ENCODE measurements around the gene SLC2A9. TPM values are rescaled to one million over a fixed set of nuclear protein-coding genes. Genes with fewer than 3 reads are reported as not detected.

SLC2A9 gene
- total RNA-seq, 1 donor from 2014 or later, result 3.6 TPM

GRCh38 chr4:9919047-9919446 is 102.2 kb downstream of the SLC2A9 start:
- DNase-seq (ENCODE audit: low read depth), result no peak
- TF ChIP-seq CTCF (IDR thresholded peaks at IDR 0.05; ENCODE audit: insufficient read depth, low read length, poor library complexity, severe bottlenecking), result no peak
- Histone ChIP-seq H3K4me3 (ENCODE audit: low read depth, low read length) (no peak overlapping the region), H3K36me3 (ENCODE audit: control insufficient read depth, insufficient read depth, low read length) (no peaks in the 10 kb centered on the region), H3K27me3 (ENCODE audit: control insufficient read depth, insufficient read depth, low read length) (no peaks in the 10 kb centered on the region)

GRCh38 chr4:9918484-9918883 is 102.8 kb downstream of the SLC2A9 start:
- H3K27me3 ChIP-seq (ENCODE audit: control insufficient read depth, insufficient read depth, low read length), result no peaks in the 10 kb centered on the region
- TF ChIP-seq CTCF (IDR thresholded peaks at IDR 0.05; ENCODE audit: insufficient read depth, low read length, poor library complexity, severe bottlenecking), result no peak
- no peak overlapping the region for H3K4me3 ChIP-seq (ENCODE audit: low read depth, low read length)
- no peaks in the 10 kb centered on the region for H3K36me3 ChIP-seq (ENCODE audit: control insufficient read depth, insufficient read depth, low read length)
- DNase-seq (ENCODE audit: low read depth), result no peak

GRCh38 chr4:9916937-9917336 is 104.4 kb downstream of the SLC2A9 start:
- Histone ChIP-seq H3K27me3 (ENCODE audit: control insufficient read depth, insufficient read depth, low read length) (no peaks in the 10 kb centered on the region), H3K4me3 (ENCODE audit: low read depth, low read length) (no peak overlapping the region), H3K36me3 (ENCODE audit: control insufficient read depth, insufficient read depth, low read length) (no peaks in the 10 kb centered on the region)
- TF ChIP-seq CTCF (IDR thresholded peaks at IDR 0.05; ENCODE audit: insufficient read depth, low read length, poor library complexity, severe bottlenecking), result no peak
- DNase-seq (ENCODE audit: low read depth), result no peak

- H3K36me3 ChIP-seq (ENCODE audit: control insufficient read depth, insufficient read depth, low read length), result no peaks in the 10 kb centered on the region
- H3K27me3 ChIP-seq (ENCODE audit: control insufficient read depth, insufficient read depth, low read length), result no peaks in the 10 kb centered on the region
- DNase-seq (ENCODE audit: low read depth), result no peak
- no peak overlapping the region for H3K4me3 ChIP-seq (ENCODE audit: low read depth, low read length)
- no peak for TF ChIP-seq CTCF (IDR thresholded peaks at IDR 0.05; ENCODE audit: insufficient read depth, low read length, poor library complexity, severe bottlenecking)
These were observed 105.0 kb downstream of the SLC2A9 start for GRCh38 chr4:9916346-9916745.

GRCh38 chr4:9913846-9914245 is 107.5 kb downstream of the SLC2A9 start:
- no peak overlapping the region for H3K4me3 ChIP-seq (ENCODE audit: low read depth, low read length)
- DNase-seq (ENCODE audit: low read depth), result no peak
- no peaks in the 10 kb centered on the region for H3K36me3 ChIP-seq (ENCODE audit: control insufficient read depth, insufficient read depth, low read length)
- TF ChIP-seq CTCF (IDR thresholded peaks at IDR 0.05; ENCODE audit: insufficient read depth, low read length, poor library complexity, severe bottlenecking), result no peak
- H3K27me3 ChIP-seq (ENCODE audit: control insufficient read depth, insufficient read depth, low read length), result no peaks in the 10 kb centered on the region

- TF ChIP-seq CTCF (IDR thresholded peaks at IDR 0.05; ENCODE audit: insufficient read depth, low read length, poor library complexity, severe bottlenecking), result no peak
- H3K4me3 ChIP-seq (ENCODE audit: low read depth, low read length), result no peak overlapping the region
- no peaks in the 10 kb centered on the region for H3K27me3 ChIP-seq (ENCODE audit: control insufficient read depth, insufficient read depth, low read length)
- no peaks in the 10 kb centered on the region for H3K36me3 ChIP-seq (ENCODE audit: control insufficient read depth, insufficient read depth, low read length)
- DNase-seq (ENCODE audit: low read depth), result no peak
These were observed 114.3 kb downstream of the SLC2A9 start for GRCh38 chr4:9906996-9907395.
